GM12865 (cell line): Measurements from ENCODE around the gene SEPTIN5.
A peak's percentile ranks its signal among the peaks of the same experiment; 100 is the strongest.

Experiments
- DNase-seq: peaks from one replicate; pipeline ENCODE4 v3.0.0; 2010; ENCODE audit warnings: low read depth
- H3K4me3 ChIP-seq: 2 replicates; pipeline ENCODE4 v1.5.1; 2011; ENCODE audit warnings: mild to moderate bottlenecking, low read depth, low read length, control low read depth
- CTCF ChIP-seq: IDR thresholded peaks from 2 replicates; pipeline ENCODE4 v1.5.1; 2011; ENCODE audit warnings: low read length, control low read depth, low read depth, inconsistent platforms; ENCODE audit not compliant: insufficient read depth; ENCODE audit errors: missing control alignments

SEPTIN5 gene

DNA sequence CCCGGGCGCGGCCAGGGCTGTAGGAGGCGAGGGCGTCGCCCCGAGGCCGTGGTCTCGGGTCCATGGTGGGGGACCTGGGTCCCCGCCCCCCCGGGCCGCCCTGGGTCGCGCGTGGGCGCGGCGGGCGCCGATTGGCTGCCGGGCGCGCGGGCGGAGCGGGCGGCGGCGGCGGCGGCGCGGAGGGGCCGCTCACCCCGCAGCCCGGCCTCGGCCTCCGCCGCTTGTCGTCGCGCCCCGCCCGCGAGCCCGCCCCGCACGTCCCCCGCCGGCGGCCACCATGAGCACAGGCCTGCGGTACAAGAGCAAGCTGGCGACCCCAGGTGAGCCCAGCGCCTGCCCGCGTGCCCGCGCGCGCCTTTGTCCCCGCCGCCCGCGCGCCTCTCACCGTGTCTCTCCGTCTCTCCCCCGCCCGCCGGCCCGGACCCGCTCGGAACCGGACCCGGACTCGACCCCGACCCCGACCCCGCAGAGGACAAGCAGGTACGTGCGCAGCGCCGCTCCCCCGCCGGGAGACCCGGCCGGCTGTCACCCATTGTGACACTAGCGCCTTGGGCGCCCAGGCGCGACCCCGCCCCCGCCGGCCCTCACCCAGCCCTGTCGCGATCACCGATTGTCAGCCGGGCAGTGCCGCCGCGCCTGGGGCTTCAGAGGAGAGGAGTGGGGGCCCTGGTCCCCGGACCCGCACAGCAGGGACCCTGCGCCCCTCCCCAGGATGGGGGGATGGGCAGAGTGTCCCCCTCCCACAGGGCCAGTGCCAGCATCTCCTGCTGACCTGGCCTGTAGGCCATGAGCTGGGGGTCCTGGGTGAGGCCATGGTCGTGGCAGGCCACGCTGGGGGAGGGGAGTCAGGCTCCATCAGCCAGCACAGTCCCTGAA is at the start of gene SEPTIN5:
TSS of gene SEPTIN5 (plus strand) at position 192 of the 876 bp plus-strand sequence. CDS start at position 278, 86 bp downstream.
- no peak for TF ChIP-seq CTCF
- DNase-seq = no peak
- H3K4me3 ChIP-seq = peak within 1 kb of the TSS; percentile 6; the same call in 1 of the 2 replicates

DNA sequence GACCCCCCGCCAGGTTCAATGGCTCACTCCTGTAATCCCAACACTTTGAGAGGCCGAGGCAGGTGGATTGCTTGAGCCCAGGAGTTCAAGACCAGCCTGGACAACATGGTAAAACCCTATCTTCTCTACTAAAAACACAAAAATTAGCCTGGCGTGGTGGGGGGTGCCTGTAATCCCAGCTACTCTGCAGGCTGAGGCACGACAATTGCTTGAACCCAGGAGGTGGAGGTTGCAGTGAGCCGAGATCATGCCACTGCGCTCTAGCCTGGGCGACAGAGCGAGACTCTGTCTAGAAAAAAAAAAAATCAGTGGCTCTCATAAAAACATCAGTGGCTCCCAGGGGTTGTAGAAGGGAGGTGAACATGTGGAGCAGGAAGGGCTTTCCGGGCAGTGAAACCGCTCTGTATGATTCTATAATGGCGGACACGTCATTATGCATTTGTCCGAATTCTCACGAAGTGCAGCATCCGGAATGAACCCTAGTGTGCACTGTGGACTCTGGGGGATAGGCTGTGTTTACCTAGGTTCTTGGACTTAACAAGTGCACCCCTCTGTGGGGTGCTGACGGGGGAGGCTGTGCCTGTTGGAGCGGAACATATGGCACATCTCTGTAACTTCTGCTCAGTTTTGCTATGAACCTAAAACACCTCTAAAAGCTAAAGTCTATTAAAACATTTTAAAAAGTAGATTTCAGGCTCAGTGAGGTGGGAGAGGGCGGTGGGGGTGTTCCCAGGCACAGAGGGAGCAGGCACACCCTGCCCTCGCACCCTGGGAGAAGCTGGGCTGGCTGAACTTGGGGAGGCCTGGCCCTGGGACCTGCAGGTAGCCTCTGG is 49.1 kb upstream of the SEPTIN5 start:
- TF ChIP-seq CTCF = no peak
- no peak overlapping the region for H3K4me3 ChIP-seq
- no peak for DNase-seq

- no peak overlapping the region for H3K4me3 ChIP-seq
- DNase-seq = no peak
- TF ChIP-seq CTCF = no peak
These were observed 48.3 kb upstream of the SEPTIN5 start for GRCh38 chr22:19665784-19666672.

DNA sequence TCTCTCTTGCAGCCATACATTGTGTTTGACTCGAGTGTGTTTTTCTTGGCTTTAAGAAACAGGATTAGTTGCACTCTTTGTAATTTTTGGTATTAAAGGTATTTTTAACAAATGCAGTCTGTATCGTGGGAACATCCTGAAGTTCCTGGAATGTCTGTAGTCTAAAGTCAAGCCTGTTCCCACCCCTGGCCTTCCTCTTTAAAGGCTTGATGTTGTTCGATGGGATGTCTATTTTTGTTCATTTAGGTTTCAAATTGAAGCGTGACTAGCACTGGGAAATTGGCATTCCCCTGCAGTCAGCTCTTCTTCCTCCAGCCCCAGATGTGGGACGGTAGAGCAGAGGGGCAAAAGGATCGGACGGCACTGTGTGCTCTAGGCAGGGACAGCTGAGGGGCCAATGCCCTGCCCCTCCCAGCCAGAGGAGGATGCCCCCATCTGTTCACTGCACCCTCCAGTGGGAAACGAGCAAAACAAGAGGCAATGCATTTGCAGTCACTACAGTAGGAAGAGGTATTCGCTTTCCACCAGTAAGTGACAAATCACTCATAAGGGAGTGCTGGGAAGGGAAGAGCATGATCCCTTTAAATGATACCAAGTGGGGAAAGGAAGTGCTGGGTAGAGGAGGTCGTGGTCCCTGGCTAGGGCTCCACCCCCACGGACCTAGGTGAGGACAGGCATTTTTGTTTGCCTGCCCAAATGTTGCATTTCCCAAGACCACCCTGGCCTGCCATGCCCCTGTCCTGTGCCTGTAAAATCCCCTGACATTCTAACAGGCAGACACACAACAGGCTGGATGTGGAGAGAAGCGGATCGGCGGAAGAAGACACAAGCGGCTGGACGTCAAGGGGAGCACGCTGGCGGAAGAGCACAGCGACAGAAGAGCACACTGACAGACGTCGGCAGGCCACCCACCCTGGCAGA is 47.4 kb upstream of the SEPTIN5 start:
- DNase-seq = no peak
- TF ChIP-seq CTCF = no peak
- H3K4me3 ChIP-seq = no peak overlapping the region

DNA sequence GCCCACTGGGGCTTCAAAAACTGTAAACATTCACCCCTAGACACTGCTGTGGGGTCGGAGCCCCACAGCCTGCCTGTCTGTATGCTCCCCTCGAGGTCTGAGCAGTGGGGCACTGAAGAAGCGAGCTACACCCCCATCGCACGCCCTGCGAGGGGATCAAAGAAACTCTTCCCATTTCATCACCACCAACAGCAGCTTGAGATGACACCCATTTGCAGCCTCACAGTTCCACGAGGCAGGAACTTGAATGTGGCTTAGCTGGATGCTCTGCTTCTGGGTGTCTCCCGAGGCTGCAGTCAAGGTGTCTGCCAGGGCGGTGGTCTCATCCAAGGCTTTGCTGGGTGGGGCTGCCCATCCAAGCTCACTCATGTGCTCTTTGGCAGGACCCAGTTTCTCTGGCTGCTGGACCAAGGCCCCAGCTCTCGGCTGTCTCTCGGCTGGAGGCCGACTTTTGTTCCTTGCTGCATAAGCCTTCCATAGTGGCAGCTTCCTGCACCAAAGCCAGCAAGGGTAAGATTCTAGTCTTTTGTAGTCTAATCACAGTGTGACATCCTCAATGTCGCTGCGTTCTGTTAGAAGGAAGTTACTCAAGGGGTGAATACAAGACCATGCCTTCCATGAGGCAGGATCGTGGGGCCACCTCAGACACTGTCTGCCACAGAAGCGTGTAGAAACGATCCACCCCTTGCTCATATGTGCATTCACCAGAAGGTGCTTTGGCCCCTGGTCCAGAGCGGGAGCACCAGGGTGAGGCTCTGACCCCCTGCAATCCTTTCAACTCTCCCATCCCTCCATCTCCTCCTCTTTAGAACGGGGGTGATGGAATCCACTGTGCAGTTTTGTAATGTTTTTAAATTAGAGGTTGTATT is 46.2 kb upstream of the SEPTIN5 start:
- no peak for TF ChIP-seq CTCF
- DNase-seq = no peak
- no peak overlapping the region for H3K4me3 ChIP-seq
